HG03064 (cell line): ENCODE measurements around the gene STRA6.

ENCODE experiments used
- ATAC-seq: cut with Tn5 transposase; IDR thresholded peaks from one replicate; pipeline ENCODE4 v1.9.1; 2021; ENCODE audit warnings: low read depth; ENCODE audit not compliant: unreplicated experiment

The STRA6 gene

GRCh38 chr15:74185710-74186348, 16.8 kb downstream of the STRA6 start:
- no peak for ATAC-seq

- ATAC-seq, result no peak
Measured at GRCh38 chr15:74184582-74185091, 17.9 kb downstream of the STRA6 start.

- no peak for ATAC-seq
Measured at GRCh38 chr15:74182131-74182530, 20.5 kb downstream of the STRA6 start.

- ATAC-seq, result no peak
Measured at GRCh38 chr15:74180881-74181602, 21.5 kb downstream of the STRA6 start.

GRCh38 chr15:74179983-74180880, 22.4 kb downstream of the STRA6 start:
- no peak for ATAC-seq

- ATAC-seq, result no peak
Measured at GRCh38 chr15:74179101-74179841, 23.3 kb downstream of the STRA6 start.

GRCh38 chr15:74178326-74179100, 24.1 kb downstream of the STRA6 start:
- ATAC-seq, result no peak

- ATAC-seq, result no peak
Measured at GRCh38 chr15:74176262-74177214, 26.0 kb downstream of the STRA6 start.

GRCh38 chr15:74175271-74176191, 27.1 kb downstream of the STRA6 start:
- ATAC-seq, result no peak

GRCh38 chr15:74174958-74175253, 27.7 kb downstream of the STRA6 start:
- no peak for ATAC-seq

- ATAC-seq, result no peak
Measured at GRCh38 chr15:74174219-74174957, 28.2 kb downstream of the STRA6 start.

- no peak for ATAC-seq
Measured at GRCh38 chr15:74173380-74174218, 29.0 kb downstream of the STRA6 start, which contains the start of gene ISLR. ISLR (plus strand) TSS chr15:74173710; CDS start chr15:74174859, 1,149 bp downstream.

GRCh38 chr15:74172701-74173379, 29.7 kb downstream of the STRA6 start:
- ATAC-seq, result no peak

GRCh38 chr15:74171965-74172541, 30.5 kb downstream of the STRA6 start:
- ATAC-seq, result no peak
